ENCODE data around the gene SNX2. TPM values are rescaled to one million over a fixed set of nuclear protein-coding genes. Genes with fewer than 3 reads are reported as not detected.
"Not testable (repeated sequence)": the region's sequence is repeated elsewhere in the genome, so short reads cannot be mapped to it uniquely, and the experiment has no call there.

The SNX2 gene
- total RNA-seq, 1 donor from 2014 or later, result 36.4 TPM

GRCh38 chr5:122756264-122756911, 18.5 kb upstream of the SNX2 start:
- Mint-ChIP-seq H3K4me3 (ENCODE audit: low read depth) (no peak overlapping the region), H3K4me1 (ENCODE audit: low read depth) (peaks cover 22% of the 10 kb centered on the region), H3K9me3 (no peaks in the 10 kb centered on the region), H3K36me3 (ENCODE audit: low read depth) (no peaks in the 10 kb centered on the region), H3K27me3 (ENCODE audit: low read depth) (no peaks in the 10 kb centered on the region), H3K27ac (no peak overlapping the region)
- no peak for DNase-seq (ENCODE audit: low spot score)
- intact Hi-C loops (cut with micrococcal nuclease), result loop anchor here (2.0 to 5.0 kb wide), 2 partner anchors 20 to 34 kb away; no protein-coding TSS in a partner anchor

GRCh38 chr5:122757285-122757684, 17.6 kb upstream of the SNX2 start:
- Mint-ChIP-seq H3K27ac (no peak overlapping the region), H3K9me3 (no peaks in the 10 kb centered on the region), H3K4me3 (ENCODE audit: low read depth) (no peak overlapping the region), H3K27me3 (ENCODE audit: low read depth) (no peaks in the 10 kb centered on the region), H3K4me1 (ENCODE audit: low read depth) (peaks cover 23% of the 10 kb centered on the region), H3K36me3 (ENCODE audit: low read depth) (no peaks in the 10 kb centered on the region)
- no peak for DNase-seq (ENCODE audit: low spot score)
- intact Hi-C loops (cut with micrococcal nuclease), result loop anchor here (2.0 to 5.0 kb wide), 2 partner anchors 20 to 35 kb away; no protein-coding TSS in a partner anchor

GRCh38 chr5:122759241-122760070, 15.4 kb upstream of the SNX2 start:
- DNase-seq (ENCODE audit: low spot score), result no peak
- Mint-ChIP-seq H3K4me1 (ENCODE audit: low read depth) (peaks cover 23% of the 10 kb centered on the region), H3K27ac (no peak overlapping the region), H3K4me3 (ENCODE audit: low read depth) (no peak overlapping the region), H3K27me3 (ENCODE audit: low read depth) (no peaks in the 10 kb centered on the region), H3K36me3 (ENCODE audit: low read depth) (no peaks in the 10 kb centered on the region), H3K9me3 (no peaks in the 10 kb centered on the region)
- intact Hi-C loops (cut with micrococcal nuclease), result loop anchor here (5.0 kb wide), 1 partner anchor 37 kb away; no protein-coding TSS in a partner anchor

GRCh38 chr5:122760236-122760635, 14.6 kb upstream of the SNX2 start:
- no peak overlapping the region for H3K27ac Mint-ChIP-seq
- no peaks in the 10 kb centered on the region for H3K9me3 Mint-ChIP-seq
- H3K4me1 Mint-ChIP-seq (ENCODE audit: low read depth), result peaks cover 23% of the 10 kb centered on the region
- no peak overlapping the region for H3K4me3 Mint-ChIP-seq (ENCODE audit: low read depth)
- DNase-seq (ENCODE audit: low spot score), result no peak
- H3K27me3 Mint-ChIP-seq (ENCODE audit: low read depth), result no peaks in the 10 kb centered on the region
- no peaks in the 10 kb centered on the region for H3K36me3 Mint-ChIP-seq (ENCODE audit: low read depth)
- intact Hi-C loops (cut with micrococcal nuclease), result no loop called here

- no peak overlapping the region for H3K27ac Mint-ChIP-seq
- peaks cover 15% of the 10 kb centered on the region for H3K4me1 Mint-ChIP-seq (ENCODE audit: low read depth)
- H3K36me3 Mint-ChIP-seq (ENCODE audit: low read depth), result no peaks in the 10 kb centered on the region
- H3K27me3 Mint-ChIP-seq (ENCODE audit: low read depth), result no peaks in the 10 kb centered on the region
- intact Hi-C loops (cut with micrococcal nuclease), result no loop called here
- no peaks in the 10 kb centered on the region for H3K9me3 Mint-ChIP-seq
- no peak overlapping the region for H3K4me3 Mint-ChIP-seq (ENCODE audit: low read depth)
- no peak for DNase-seq (ENCODE audit: low spot score)
Measured at GRCh38 chr5:122761115-122761514, 13.8 kb upstream of the SNX2 start.

GRCh38 chr5:122761896-122762295, 13.0 kb upstream of the SNX2 start:
- H3K36me3 Mint-ChIP-seq (ENCODE audit: low read depth); H3K27me3 Mint-ChIP-seq (ENCODE audit: low read depth); H3K9me3 Mint-ChIP-seq; intact Hi-C loops (cut with micrococcal nuclease); H3K4me3 Mint-ChIP-seq (ENCODE audit: low read depth); DNase-seq (ENCODE audit: low spot score); H3K27ac Mint-ChIP-seq: not testable (repeated sequence)
- H3K4me1 Mint-ChIP-seq (ENCODE audit: low read depth), result peaks cover 11% of the 10 kb centered on the region

GRCh38 chr5:122766130-122766529, 8.8 kb upstream of the SNX2 start:
- intact Hi-C loops (cut with micrococcal nuclease), result no loop called here
- Mint-ChIP-seq H3K36me3 (ENCODE audit: low read depth) (no peaks in the 10 kb centered on the region), H3K4me1 (ENCODE audit: low read depth) (peaks cover 4% of the 10 kb centered on the region), H3K27ac (no peak overlapping the region), H3K4me3 (ENCODE audit: low read depth) (no peak overlapping the region), H3K9me3 (no peaks in the 10 kb centered on the region), H3K27me3 (ENCODE audit: low read depth) (peaks cover 15% of the 10 kb centered on the region)
- DNase-seq (ENCODE audit: low spot score), result no peak

- Mint-ChIP-seq H3K27ac (no peak overlapping the region), H3K27me3 (ENCODE audit: low read depth) (peaks cover 20% of the 10 kb centered on the region)
Measured at GRCh38 chr5:122770477-122770876, 4.4 kb upstream of the SNX2 start.

GRCh38 chr5:122772446-122772845, 2.4 kb upstream of the SNX2 start:
- H3K27me3 Mint-ChIP-seq (ENCODE audit: low read depth), result peaks cover 20% of the 10 kb centered on the region
- H3K4me1 Mint-ChIP-seq (ENCODE audit: low read depth), result peaks cover 16% of the 10 kb centered on the region
- H3K36me3 Mint-ChIP-seq (ENCODE audit: low read depth), result no peaks in the 10 kb centered on the region
- no peak for DNase-seq (ENCODE audit: low spot score)
- intact Hi-C loops (cut with micrococcal nuclease), result loop anchor here (5.0 kb wide), 1 partner anchor 70 kb away; no protein-coding TSS in a partner anchor
- H3K4me3 Mint-ChIP-seq (ENCODE audit: low read depth), result no peak overlapping the region
- H3K27ac Mint-ChIP-seq, result no peak overlapping the region
- H3K9me3 Mint-ChIP-seq, result no peaks in the 10 kb centered on the region

More at GRCh38 chr5:122770477-122770876, 4.4 kb upstream of the SNX2 start:
- Mint-ChIP-seq H3K4me3 (ENCODE audit: low read depth) (no peak overlapping the region), H3K9me3 (no peaks in the 10 kb centered on the region), H3K36me3 (ENCODE audit: low read depth) (no peaks in the 10 kb centered on the region), H3K4me1 (ENCODE audit: low read depth) (peaks cover 14% of the 10 kb centered on the region)
- no peak for DNase-seq (ENCODE audit: low spot score)
- intact Hi-C loops (cut with micrococcal nuclease), result loop anchor here (5.0 kb wide), 1 partner anchor 68 kb away; no protein-coding TSS in a partner anchor

- DNase-seq (ENCODE audit: low spot score), result no peak
- H3K4me3 Mint-ChIP-seq (ENCODE audit: low read depth), result peak overlapping the region; percentile 57
Measured at GRCh38 chr5:122773619-122774018, 1.3 kb upstream of the SNX2 start.

GRCh38 chr5:122774519-122774860, 390 bp upstream of the SNX2 start:
- intact Hi-C loops (cut with micrococcal nuclease), result loop anchor here (2.0 to 5.0 kb wide), 2 partner anchors 70 to 72 kb away; partner anchors contain the start of gene SNX24
- DNase-seq (ENCODE audit: low spot score), result no peak
- H3K27ac Mint-ChIP-seq, result peak overlapping the region; percentile 68
- H3K9me3 Mint-ChIP-seq, result no peaks in the 10 kb centered on the region
- peaks cover 21% of the 10 kb centered on the region for H3K4me1 Mint-ChIP-seq (ENCODE audit: low read depth)
- peak overlapping the region; percentile 91 for H3K4me3 Mint-ChIP-seq (ENCODE audit: low read depth)
- no peaks in the 10 kb centered on the region for H3K36me3 Mint-ChIP-seq (ENCODE audit: low read depth)
- H3K27me3 Mint-ChIP-seq (ENCODE audit: low read depth), result peaks cover 16% of the 10 kb centered on the region

More at GRCh38 chr5:122773619-122774018, 1.3 kb upstream of the SNX2 start:
- Mint-ChIP-seq H3K4me1 (ENCODE audit: low read depth) (peaks cover 21% of the 10 kb centered on the region), H3K27ac (no peak overlapping the region), H3K9me3 (no peaks in the 10 kb centered on the region), H3K36me3 (ENCODE audit: low read depth) (no peaks in the 10 kb centered on the region), H3K27me3 (ENCODE audit: low read depth) (peaks cover 20% of the 10 kb centered on the region)
- intact Hi-C loops (cut with micrococcal nuclease), result loop anchor here (2.0 to 5.0 kb wide), 2 partner anchors 71 kb away; partner anchors contain the start of gene SNX24

- peak overlapping the region; percentile 53 for H3K27ac Mint-ChIP-seq
Measured at GRCh38 chr5:122775550-122776542, 966 bp downstream of the SNX2 start.

More at GRCh38 chr5:122775550-122776542, 966 bp downstream of the SNX2 start:
- intact Hi-C loops (cut with micrococcal nuclease), result loop anchor here (2.0 to 5.0 kb wide), 3 partner anchors 19 to 69 kb away; partner anchors contain the start of gene SNX24
- no peaks in the 10 kb centered on the region for H3K9me3 Mint-ChIP-seq
- DNase-seq (ENCODE audit: low spot score), result no peak
- peaks cover 21% of the 10 kb centered on the region for H3K4me1 Mint-ChIP-seq (ENCODE audit: low read depth)
- peaks cover 7% of the 10 kb centered on the region for H3K36me3 Mint-ChIP-seq (ENCODE audit: low read depth)
- H3K27me3 Mint-ChIP-seq (ENCODE audit: low read depth), result peaks cover 6% of the 10 kb centered on the region
- H3K4me3 Mint-ChIP-seq (ENCODE audit: low read depth), result peak overlapping the region; percentile 91

Measured in activated T-helper 2 cell treated with anti-CD3 and anti-CD28 coated beads, Interferon-gamma antibody, Interleukin-2, Interleukin-4, amounts not matched to agents 10 μg/mL and 5 μg/mL and 100 μg/mL, durations not matched to agents 14 hours and 24 hours and 36 hours (primary cell).